Measurements from ENCODE around the gene SULT2A1. TPM values are rescaled to one million over a fixed set of nuclear protein-coding genes. Genes with fewer than 3 reads are reported as not detected.
"Not testable (repeated sequence)": the region's sequence is repeated elsewhere in the genome, so short reads cannot be mapped to it uniquely, and the experiment has no call there.

The SULT2A1 gene, protein sequence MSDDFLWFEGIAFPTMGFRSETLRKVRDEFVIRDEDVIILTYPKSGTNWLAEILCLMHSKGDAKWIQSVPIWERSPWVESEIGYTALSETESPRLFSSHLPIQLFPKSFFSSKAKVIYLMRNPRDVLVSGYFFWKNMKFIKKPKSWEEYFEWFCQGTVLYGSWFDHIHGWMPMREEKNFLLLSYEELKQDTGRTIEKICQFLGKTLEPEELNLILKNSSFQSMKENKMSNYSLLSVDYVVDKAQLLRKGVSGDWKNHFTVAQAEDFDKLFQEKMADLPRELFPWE
- not detected for total RNA-seq

DNA sequence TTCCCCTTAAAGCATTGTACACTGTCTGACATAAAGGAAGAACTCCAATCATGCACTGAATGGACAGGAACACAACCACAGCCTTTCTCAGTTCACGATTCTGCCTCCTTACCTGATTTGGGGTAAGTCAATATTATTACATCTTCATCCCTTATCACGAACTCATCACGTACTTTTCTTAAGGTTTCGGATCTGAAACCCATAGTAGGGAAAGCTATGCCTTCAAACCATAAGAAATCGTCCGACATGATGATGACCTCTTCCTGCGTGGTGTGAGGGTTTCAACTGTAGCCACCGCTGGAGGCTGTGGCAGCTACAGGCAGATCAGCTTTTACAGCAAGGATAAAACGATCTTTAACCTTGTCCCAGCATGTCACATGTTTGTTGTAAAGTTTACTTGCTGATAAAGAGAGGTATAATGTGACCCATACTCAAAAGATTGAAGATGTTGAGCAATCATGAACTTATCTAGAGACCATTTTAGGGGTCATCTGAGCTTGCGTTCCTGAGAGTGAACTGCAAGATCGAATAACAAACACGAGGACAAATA, at the start of gene SULT2A1:
SULT2A1 (minus strand) TSS at position 306 of the 550 bp plus-strand sequence; CDS start at position 248, 58 bp downstream.
- Histone ChIP-seq H3K9me3 (ENCODE audit: low read depth, low read length) (no peaks in the 10 kb centered on the region), H3K27me3 (ENCODE audit: insufficient read depth, low read length) (no peaks in the 10 kb centered on the region), H3K4me1 (ENCODE audit: insufficient read depth, low read length) (no peaks in the 10 kb centered on the region), H3K4me3 (ENCODE audit: low read length) (no peak within 1 kb of the TSS)

- H3K4me3 ChIP-seq (ENCODE audit: low read length); H3K27me3 ChIP-seq (ENCODE audit: insufficient read depth, low read length); H3K4me1 ChIP-seq (ENCODE audit: insufficient read depth, low read length); H3K9me3 ChIP-seq (ENCODE audit: low read depth, low read length): not testable (repeated sequence)
These were observed 42.5 kb upstream of the SULT2A1 start for GRCh38 chr19:47928581-47928980.

- not testable (repeated sequence) for H3K4me3 ChIP-seq (ENCODE audit: low read length); H3K27me3 ChIP-seq (ENCODE audit: insufficient read depth, low read length); H3K4me1 ChIP-seq (ENCODE audit: insufficient read depth, low read length); H3K9me3 ChIP-seq (ENCODE audit: low read depth, low read length)
These were observed 34.0 kb upstream of the SULT2A1 start for GRCh38 chr19:47920107-47920506.

DNA sequence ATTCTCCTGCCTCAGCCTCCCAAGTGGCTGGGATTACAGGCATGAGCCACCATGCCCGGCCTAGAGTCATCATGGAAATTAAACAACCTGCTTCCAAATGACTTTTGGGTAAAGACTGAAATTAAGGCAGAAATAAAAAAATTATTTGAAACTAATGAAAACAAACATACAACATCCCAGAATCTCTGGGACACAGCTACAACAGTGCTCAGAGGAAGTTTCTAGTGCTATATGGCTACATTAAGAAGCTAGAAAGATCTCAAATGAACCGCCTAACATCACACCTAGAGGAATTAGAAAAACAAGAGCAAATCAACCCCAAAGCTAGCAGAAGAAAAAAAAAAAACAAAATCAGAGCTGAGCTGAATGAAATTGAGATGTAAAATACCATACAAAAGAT, 24.1 kb upstream of the SULT2A1 start:
- H3K4me1 ChIP-seq (ENCODE audit: insufficient read depth, low read length); H3K9me3 ChIP-seq (ENCODE audit: low read depth, low read length); H3K4me3 ChIP-seq (ENCODE audit: low read length); H3K27me3 ChIP-seq (ENCODE audit: insufficient read depth, low read length): not testable (repeated sequence)

DNA sequence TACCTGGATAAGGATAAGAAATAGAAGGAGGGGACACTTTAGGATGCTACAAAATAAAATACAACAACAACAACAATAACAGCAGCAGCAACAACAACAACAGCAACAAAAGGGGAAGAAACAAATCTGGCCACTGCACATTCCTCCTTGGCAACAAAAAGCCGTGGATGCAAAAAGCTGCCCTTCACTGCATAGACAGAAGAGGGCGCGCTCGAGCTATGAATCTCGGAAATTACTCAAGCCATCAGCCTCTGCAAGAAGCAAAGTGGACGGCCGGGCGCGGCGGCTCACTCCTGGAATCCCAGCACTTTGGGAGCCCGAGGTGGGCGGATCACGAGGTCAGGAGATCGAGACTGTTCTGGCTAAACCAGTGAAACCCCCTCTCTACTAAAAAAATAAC, 23.2 kb upstream of the SULT2A1 start:
- H3K27me3 ChIP-seq (ENCODE audit: insufficient read depth, low read length); H3K9me3 ChIP-seq (ENCODE audit: low read depth, low read length); H3K4me3 ChIP-seq (ENCODE audit: low read length); H3K4me1 ChIP-seq (ENCODE audit: insufficient read depth, low read length): not testable (repeated sequence)

DNA sequence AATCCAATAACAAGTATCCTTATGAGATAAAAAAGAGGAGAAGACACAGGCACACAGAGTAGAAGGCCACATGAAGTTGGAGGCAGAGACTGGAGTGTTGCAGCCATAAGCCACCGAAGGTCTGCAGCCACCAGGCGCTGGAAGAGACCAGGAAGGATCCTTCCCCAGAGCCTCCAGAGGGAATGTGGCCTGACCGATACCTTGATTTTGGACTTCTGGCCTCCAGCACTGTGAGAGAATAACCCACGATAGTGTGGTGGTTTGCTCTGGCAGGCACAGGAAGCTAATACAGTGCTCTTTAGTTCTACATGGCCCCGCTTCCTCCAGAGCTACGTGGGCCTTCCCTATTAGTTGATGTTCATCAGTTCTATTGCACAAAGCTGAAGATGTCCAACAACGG, 15.3 kb upstream of the SULT2A1 start:
- no peak overlapping the region for H3K4me3 ChIP-seq (ENCODE audit: low read length)
- no peaks in the 10 kb centered on the region for H3K4me1 ChIP-seq (ENCODE audit: insufficient read depth, low read length)
- no peaks in the 10 kb centered on the region for H3K9me3 ChIP-seq (ENCODE audit: low read depth, low read length)
- no peaks in the 10 kb centered on the region for H3K27me3 ChIP-seq (ENCODE audit: insufficient read depth, low read length)

DNA sequence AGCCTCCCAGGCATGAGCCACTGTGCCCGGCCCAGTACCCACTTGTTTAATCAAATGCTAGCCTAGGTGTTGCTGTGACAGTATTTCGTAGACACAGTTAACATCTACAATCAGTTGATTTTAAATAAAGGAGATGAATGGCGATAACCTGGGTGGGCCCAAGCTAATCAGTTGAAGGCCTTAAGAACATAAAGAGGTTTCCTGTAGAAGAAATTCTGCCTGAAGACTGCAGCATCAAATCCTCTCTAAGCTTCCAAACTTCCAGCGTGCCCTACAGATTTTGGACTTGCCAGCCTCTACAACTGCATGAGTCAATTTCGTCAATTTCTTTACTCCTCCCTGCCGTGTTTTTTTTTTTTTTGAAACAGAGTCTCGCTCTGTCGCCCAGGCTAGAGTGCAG, 13.2 kb upstream of the SULT2A1 start:
- Histone ChIP-seq H3K4me3 (ENCODE audit: low read length) (no peak overlapping the region), H3K9me3 (ENCODE audit: low read depth, low read length) (no peaks in the 10 kb centered on the region), H3K4me1 (ENCODE audit: insufficient read depth, low read length) (no peaks in the 10 kb centered on the region), H3K27me3 (ENCODE audit: insufficient read depth, low read length) (no peaks in the 10 kb centered on the region)

GRCh38 chr19:47897861-47898260, 11.7 kb upstream of the SULT2A1 start:
- Histone ChIP-seq H3K27me3 (ENCODE audit: insufficient read depth, low read length) (no peaks in the 10 kb centered on the region), H3K4me1 (ENCODE audit: insufficient read depth, low read length) (no peaks in the 10 kb centered on the region), H3K9me3 (ENCODE audit: low read depth, low read length) (no peaks in the 10 kb centered on the region), H3K4me3 (ENCODE audit: low read length) (no peak overlapping the region)

GRCh38 chr19:47896773-47897172, 10.7 kb upstream of the SULT2A1 start:
- H3K4me1 ChIP-seq (ENCODE audit: insufficient read depth, low read length): no peaks in the 10 kb centered on the region
- H3K9me3 ChIP-seq (ENCODE audit: low read depth, low read length): no peaks in the 10 kb centered on the region
- H3K4me3 ChIP-seq (ENCODE audit: low read length): no peak overlapping the region
- H3K27me3 ChIP-seq (ENCODE audit: insufficient read depth, low read length): no peaks in the 10 kb centered on the region

GRCh38 chr19:47896019-47896418, 9.9 kb upstream of the SULT2A1 start:
- Histone ChIP-seq H3K9me3 (ENCODE audit: low read depth, low read length) (no peaks in the 10 kb centered on the region), H3K4me3 (ENCODE audit: low read length) (no peak overlapping the region), H3K4me1 (ENCODE audit: insufficient read depth, low read length) (no peaks in the 10 kb centered on the region), H3K27me3 (ENCODE audit: insufficient read depth, low read length) (no peaks in the 10 kb centered on the region)

- Histone ChIP-seq H3K27me3 (ENCODE audit: insufficient read depth, low read length) (no peaks in the 10 kb centered on the region), H3K4me1 (ENCODE audit: insufficient read depth, low read length) (no peaks in the 10 kb centered on the region), H3K4me3 (ENCODE audit: low read length) (no peak overlapping the region), H3K9me3 (ENCODE audit: low read depth, low read length) (no peaks in the 10 kb centered on the region)
These were observed 9.2 kb upstream of the SULT2A1 start for GRCh38 chr19:47895165-47895782.

GRCh38 chr19:47891923-47892666, 6.0 kb upstream of the SULT2A1 start:
- Histone ChIP-seq H3K4me3 (ENCODE audit: low read length) (no peak overlapping the region), H3K9me3 (ENCODE audit: low read depth, low read length) (no peaks in the 10 kb centered on the region), H3K27me3 (ENCODE audit: insufficient read depth, low read length) (no peaks in the 10 kb centered on the region), H3K4me1 (ENCODE audit: insufficient read depth, low read length) (no peaks in the 10 kb centered on the region)

DNA sequence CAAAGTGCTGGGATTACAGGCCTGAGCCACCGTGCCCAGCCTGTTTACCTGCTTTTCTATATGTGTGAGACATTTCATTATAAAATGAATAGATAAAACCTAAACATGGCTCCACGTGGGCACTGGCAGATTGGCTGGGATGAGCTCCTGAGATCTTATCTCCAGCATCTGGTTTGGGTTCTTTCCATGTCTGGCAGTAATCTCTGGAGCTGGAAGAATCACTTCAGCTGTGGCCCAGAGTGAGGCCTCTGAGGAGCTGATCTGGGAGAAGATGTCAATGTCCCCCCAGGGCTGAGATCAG, 5.5 kb upstream of the SULT2A1 start:
- Histone ChIP-seq H3K9me3 (ENCODE audit: low read depth, low read length) (no peaks in the 10 kb centered on the region), H3K27me3 (ENCODE audit: insufficient read depth, low read length) (no peaks in the 10 kb centered on the region), H3K4me1 (ENCODE audit: insufficient read depth, low read length) (no peaks in the 10 kb centered on the region), H3K4me3 (ENCODE audit: low read length) (no peak overlapping the region)

DNA sequence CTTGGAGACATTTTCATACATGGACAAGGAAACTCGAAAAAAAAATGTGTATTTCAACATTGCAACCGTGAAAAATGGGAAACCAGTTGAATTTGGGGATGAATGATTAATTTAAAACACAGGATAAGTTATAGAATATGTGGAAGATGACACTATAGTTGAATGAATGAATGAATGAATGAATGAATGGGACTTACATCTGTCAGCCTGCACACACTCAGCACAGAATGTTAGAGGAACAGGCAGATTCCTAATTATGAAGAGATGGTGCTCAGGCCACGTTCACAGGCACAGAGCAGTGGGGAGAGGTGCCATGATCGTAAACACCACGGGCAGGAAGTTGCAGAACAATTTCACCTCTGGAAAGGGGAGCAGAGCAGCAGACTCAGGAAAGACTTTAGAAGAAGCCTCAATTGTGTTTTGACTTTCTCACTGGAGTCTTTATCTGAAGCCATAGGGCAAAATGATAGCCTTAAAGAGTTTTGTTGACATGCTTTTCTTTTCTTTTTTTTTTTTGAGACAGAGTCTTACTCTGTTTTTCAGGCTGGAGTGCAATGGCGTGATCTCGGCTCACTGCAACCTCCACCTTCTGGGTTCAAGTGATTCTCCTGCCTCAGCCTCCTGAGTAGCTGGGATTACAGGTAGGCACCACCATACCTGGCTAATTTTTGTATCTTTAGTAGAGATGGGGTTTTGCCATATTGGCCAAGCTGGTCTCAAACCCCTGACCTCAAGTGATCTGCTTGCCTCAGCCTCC, 4.9 kb upstream of the SULT2A1 start:
- Histone ChIP-seq H3K4me1 (ENCODE audit: insufficient read depth, low read length) (no peaks in the 10 kb centered on the region), H3K4me3 (ENCODE audit: low read length) (no peak overlapping the region), H3K27me3 (ENCODE audit: insufficient read depth, low read length) (no peaks in the 10 kb centered on the region), H3K9me3 (ENCODE audit: low read depth, low read length) (no peaks in the 10 kb centered on the region)

- Histone ChIP-seq H3K4me1 (ENCODE audit: insufficient read depth, low read length) (no peaks in the 10 kb centered on the region), H3K9me3 (ENCODE audit: low read depth, low read length) (no peaks in the 10 kb centered on the region), H3K4me3 (ENCODE audit: low read length) (no peak overlapping the region), H3K27me3 (ENCODE audit: insufficient read depth, low read length) (no peaks in the 10 kb centered on the region)
These were observed 1.1 kb downstream of the SULT2A1 start for GRCh38 chr19:47885067-47885463.
